ENCODE measurements around the gene BLOC1S5. TPM values are rescaled to one million over a fixed set of nuclear protein-coding genes. Genes with fewer than 3 reads are reported as not detected.
A peak's percentile ranks its signal among the peaks of the same experiment; 100 is the strongest.

BLOC1S5 gene
- total and polyA plus RNA-seq, 2 experiments from 2014 or later = 13.1 to 14.0 TPM

DNA sequence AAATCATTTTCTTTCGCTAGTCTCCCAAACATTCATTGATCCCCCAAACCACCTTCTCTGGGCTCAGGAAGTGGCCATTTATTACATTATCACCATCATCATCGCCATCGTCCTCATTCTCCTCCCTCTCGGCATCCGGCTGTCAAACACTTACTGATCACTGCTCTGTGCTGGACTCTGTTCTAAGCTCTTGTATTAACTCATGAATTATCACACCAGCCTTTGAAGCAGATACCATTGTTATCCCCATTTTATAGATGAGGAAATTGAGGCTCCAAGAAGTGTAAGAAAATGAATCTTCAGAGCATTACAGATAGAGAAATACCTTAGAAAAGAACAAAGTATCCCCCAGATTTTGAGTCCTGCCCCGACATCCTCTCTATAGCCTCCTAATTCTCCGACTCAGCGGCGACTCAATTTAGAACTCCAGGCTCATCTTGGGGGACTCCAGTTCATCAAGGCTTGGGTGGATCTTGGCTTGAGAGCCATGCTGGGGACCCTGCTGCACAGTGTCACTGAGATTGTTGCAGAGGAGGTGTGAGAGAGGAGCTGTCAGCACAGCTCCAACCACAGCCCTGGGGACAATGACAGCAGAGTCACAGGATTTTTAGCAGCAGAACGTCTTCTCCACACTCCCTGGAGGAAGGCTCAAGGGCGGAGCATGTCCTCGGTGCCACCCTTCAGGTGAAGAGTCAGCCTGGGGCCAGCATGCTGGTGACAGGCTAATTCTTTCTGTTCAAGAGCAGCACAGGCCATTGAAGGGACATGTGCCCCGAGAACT lies 44.8 kb upstream of the BLOC1S5 start:
- no peak for DNase-seq
- H3K9me2 ChIP-seq (ENCODE audit: insufficient read depth) = no peaks in the 10 kb centered on the region
- peaks cover 28% of the 10 kb centered on the region for H3K4me1 ChIP-seq (ENCODE audit: insufficient read depth)
- in situ Hi-C loops (cut with MboI) = no loop called here
- H3F3A ChIP-seq (ENCODE audit: insufficient read depth) = peaks cover 25% of the 10 kb centered on the region
- H2AFZ ChIP-seq = peak overlapping the region; percentile 62; the same call in 1 of the 2 replicates
- H3K36me3 ChIP-seq (ENCODE audit: low read depth) = no peaks in the 10 kb centered on the region
- H4K20me1 ChIP-seq (ENCODE audit: insufficient read depth) = no peaks in the 10 kb centered on the region
- H3K79me2 ChIP-seq (ENCODE audit: insufficient read depth) = no peaks in the 10 kb centered on the region
- no peaks in the 10 kb centered on the region for H3K27me3 ChIP-seq (replicated peaks; ENCODE audit: insufficient read depth)
- peak overlapping the region; percentile 31; the same call in 1 of the 2 replicates for H3K4me3 ChIP-seq
- WGBS, 2 experiments (ENCODE audit: low coverage in 1 of 2, low lambda C conversion rate in 2 of 2, missing lambda C conversion rate in 2 of 2) = 73 to 79% methylated on average over 13 of the region's 13 CpGs
- H3K9ac ChIP-seq = peak overlapping the region; percentile 42; the same call in 1 of the 2 replicates
- H3K27ac ChIP-seq = peak overlapping the region; percentile 85
- no peaks in the 10 kb centered on the region for H3K9me3 ChIP-seq (ENCODE audit: low read depth)
- TF ChIP-seq EZH2 (IDR thresholded peaks at IDR 0.05; ENCODE audit: insufficient read depth, poor library complexity, severe bottlenecking) (no peak), EZH2phosphoT487 (IDR thresholded peaks at IDR 0.05; ENCODE audit: insufficient read depth, low read depth) (no peak)
- H3K4me2 ChIP-seq (ENCODE audit: unreplicated experiment) = peak overlapping the region; percentile 58

DNA sequence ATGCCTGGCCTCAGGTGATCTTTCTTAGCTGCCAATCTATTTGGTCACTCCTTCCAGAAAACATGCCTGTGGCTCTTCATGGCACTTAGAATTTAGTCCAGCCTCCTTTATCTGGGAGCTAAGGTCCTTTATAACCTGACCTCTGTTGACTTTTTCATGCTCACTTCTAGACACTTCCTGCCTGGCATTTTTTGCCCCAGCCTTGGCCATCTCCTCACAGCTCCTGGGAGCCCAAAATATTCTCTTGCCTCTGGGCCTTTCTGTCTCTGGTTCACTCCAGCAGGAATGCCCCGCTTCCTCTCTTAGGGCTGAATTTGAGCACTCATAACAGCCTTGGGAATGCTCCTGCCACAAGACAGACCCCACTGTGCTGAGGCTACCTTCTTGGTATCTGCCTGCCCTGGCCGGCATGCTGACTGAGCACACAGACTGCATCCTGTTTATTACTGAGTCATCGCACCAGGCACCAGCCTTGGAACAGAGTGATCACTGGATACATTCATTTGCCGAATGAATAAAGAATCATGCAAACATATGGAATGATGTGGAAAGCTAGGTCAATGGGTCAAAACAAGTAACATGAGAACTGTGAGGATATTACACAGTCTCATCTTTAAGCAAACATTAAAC lies 44.0 kb upstream of the BLOC1S5 start:
- peaks cover 22% of the 10 kb centered on the region for H3F3A ChIP-seq (ENCODE audit: insufficient read depth)
- H3K36me3 ChIP-seq (ENCODE audit: low read depth) = no peaks in the 10 kb centered on the region
- in situ Hi-C loops (cut with MboI) = no loop called here
- WGBS, 2 experiments (ENCODE audit: low coverage in 1 of 2, low lambda C conversion rate in 2 of 2, missing lambda C conversion rate in 2 of 2) = 5 to 9% methylated on average over 4 of the region's 4 CpGs
- H3K9me3 ChIP-seq (ENCODE audit: low read depth) = no peaks in the 10 kb centered on the region
- H3K4me3 ChIP-seq = peak overlapping the region; percentile 31
- TF ChIP-seq EZH2phosphoT487 (IDR thresholded peaks at IDR 0.05; ENCODE audit: insufficient read depth, low read depth) (no peak), EZH2 (IDR thresholded peaks at IDR 0.05; ENCODE audit: insufficient read depth, poor library complexity, severe bottlenecking) (no peak)
- H4K20me1 ChIP-seq (ENCODE audit: insufficient read depth) = no peaks in the 10 kb centered on the region
- peak overlapping the region; percentile 85 for H3K27ac ChIP-seq
- peaks cover 21% of the 10 kb centered on the region for H3K4me1 ChIP-seq (ENCODE audit: insufficient read depth)
- H3K9me2 ChIP-seq (ENCODE audit: insufficient read depth) = no peaks in the 10 kb centered on the region
- no peaks in the 10 kb centered on the region for H3K79me2 ChIP-seq (ENCODE audit: insufficient read depth)
- H3K4me2 ChIP-seq (ENCODE audit: unreplicated experiment) = peak overlapping the region; percentile 58
- H3K9ac ChIP-seq = peak overlapping the region; percentile 51
- peak; percentile 95 for DNase-seq
- peak overlapping the region; percentile 62 for H2AFZ ChIP-seq
- no peaks in the 10 kb centered on the region for H3K27me3 ChIP-seq (replicated peaks; ENCODE audit: insufficient read depth)

DNA sequence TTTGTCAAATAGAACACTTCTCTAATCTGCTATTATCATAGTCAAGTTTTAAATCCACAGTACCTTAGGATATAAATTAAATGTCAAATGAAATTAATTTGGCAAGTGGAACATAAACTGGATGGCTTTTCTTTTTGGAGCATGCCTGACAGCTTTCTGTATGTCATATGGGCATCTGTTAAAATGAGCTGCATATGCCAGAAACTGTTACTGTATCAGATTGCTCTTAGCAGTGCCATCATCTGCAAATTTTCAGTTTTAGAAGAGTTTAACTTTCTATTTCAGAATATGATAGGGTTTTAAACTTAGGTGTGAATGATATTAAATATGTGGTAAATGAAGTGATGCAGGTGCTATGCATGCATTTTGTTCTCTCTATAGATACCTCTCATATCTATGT lies 41.6 kb upstream of the BLOC1S5 start:
- no peaks in the 10 kb centered on the region for H3K27me3 ChIP-seq (replicated peaks; ENCODE audit: insufficient read depth)
- no peak overlapping the region for H3K4me2 ChIP-seq (ENCODE audit: unreplicated experiment)
- DNase-seq = no peak
- no peak overlapping the region for H3K4me3 ChIP-seq
- no peaks in the 10 kb centered on the region for H3K36me3 ChIP-seq (ENCODE audit: low read depth)
- peaks cover 13% of the 10 kb centered on the region for H3K79me2 ChIP-seq (ENCODE audit: insufficient read depth)
- peaks cover 20% of the 10 kb centered on the region for H3K4me1 ChIP-seq (ENCODE audit: insufficient read depth)
- H4K20me1 ChIP-seq (ENCODE audit: insufficient read depth) = no peaks in the 10 kb centered on the region
- no peak overlapping the region for H3K9ac ChIP-seq
- in situ Hi-C loops (cut with MboI) = no loop called here
- no peaks in the 10 kb centered on the region for H3K9me2 ChIP-seq (ENCODE audit: insufficient read depth)
- TF ChIP-seq EZH2phosphoT487 (IDR thresholded peaks at IDR 0.05; ENCODE audit: insufficient read depth, low read depth) = no peak
- peaks cover 21% of the 10 kb centered on the region for H3F3A ChIP-seq (ENCODE audit: insufficient read depth)
- H3K27ac ChIP-seq = no peak overlapping the region
- H3K9me3 ChIP-seq (ENCODE audit: low read depth) = no peaks in the 10 kb centered on the region
- no peak overlapping the region for H2AFZ ChIP-seq

DNA sequence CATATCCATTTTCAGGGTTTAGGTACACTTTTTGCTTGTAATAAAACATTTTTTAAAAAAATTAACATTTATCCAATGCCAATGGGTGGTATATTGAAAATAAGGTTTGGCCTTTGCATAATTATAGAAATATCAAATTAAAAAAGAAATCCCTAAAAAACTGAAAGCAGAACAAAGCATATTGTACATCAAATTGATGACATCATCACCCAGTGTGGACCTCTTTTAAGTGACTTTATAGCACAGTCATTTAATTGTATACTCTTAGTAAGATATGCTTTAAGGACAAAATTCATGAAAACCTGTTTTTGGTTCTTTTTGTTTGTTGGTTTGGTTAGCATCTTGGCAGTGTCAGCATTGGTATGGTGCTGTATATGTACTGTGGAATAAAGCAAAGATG lies 39.5 kb upstream of the BLOC1S5 start:
- no peaks in the 10 kb centered on the region for H3K36me3 ChIP-seq (ENCODE audit: low read depth)
- H3K4me1 ChIP-seq (ENCODE audit: insufficient read depth) = peaks cover 16% of the 10 kb centered on the region
- H3K9me3 ChIP-seq (ENCODE audit: low read depth) = no peaks in the 10 kb centered on the region
- DNase-seq = no peak
- in situ Hi-C loops (cut with MboI) = no loop called here
- no peak overlapping the region for H2AFZ ChIP-seq
- H3F3A ChIP-seq (ENCODE audit: insufficient read depth) = peaks cover 18% of the 10 kb centered on the region
- peaks cover 33% of the 10 kb centered on the region for H3K79me2 ChIP-seq (ENCODE audit: insufficient read depth)
- H3K4me3 ChIP-seq = no peak overlapping the region
- no peak for TF ChIP-seq EZH2phosphoT487 (IDR thresholded peaks at IDR 0.05; ENCODE audit: insufficient read depth, low read depth)
- TF ChIP-seq EZH2 (IDR thresholded peaks at IDR 0.05; ENCODE audit: insufficient read depth, poor library complexity, severe bottlenecking) = no peak
- H3K27ac ChIP-seq = no peak overlapping the region
- no peak overlapping the region for H3K4me2 ChIP-seq (ENCODE audit: unreplicated experiment)
- H3K9ac ChIP-seq = no peak overlapping the region
- no peaks in the 10 kb centered on the region for H3K9me2 ChIP-seq (ENCODE audit: insufficient read depth)
- H4K20me1 ChIP-seq (ENCODE audit: insufficient read depth) = no peaks in the 10 kb centered on the region
- H3K27me3 ChIP-seq (replicated peaks; ENCODE audit: insufficient read depth) = no peaks in the 10 kb centered on the region
